Activated T-cell treated with anti-CD3 and anti-CD28 coated beads, Interleukin-2, amount 50 U/mL, for 24 hours (primary cell): ENCODE data around the gene ELFN2.

Experiments
- DNase-seq: peaks from one replicate; pipeline ENCODE4 v3.0.0-alpha.2; 2020
- H3K27ac Mint-ChIP-seq: 2 replicates; pipeline ENCODE4 v1.8.0; 2020; ENCODE audit warnings: mild to moderate bottlenecking, mixed read lengths
- H3K27me3 Mint-ChIP-seq: 2 replicates; pipeline ENCODE4 v1.8.0; 2020; ENCODE audit warnings: mixed read lengths
- H3K36me3 Mint-ChIP-seq: 2 replicates; pipeline ENCODE4 v1.8.0; 2020; ENCODE audit warnings: low read depth, mixed read lengths
- H3K4me1 Mint-ChIP-seq: 2 replicates; pipeline ENCODE4 v1.8.0; 2020; ENCODE audit warnings: low read depth, mixed read lengths
- H3K4me3 Mint-ChIP-seq: 2 replicates; pipeline ENCODE4 v1.8.0; 2020; ENCODE audit warnings: mild to moderate bottlenecking, moderate library complexity, mixed read lengths
- H3K9me3 Mint-ChIP-seq: 2 replicates; pipeline ENCODE4 v1.8.0; 2020; ENCODE audit warnings: mixed read lengths

The ELFN2 gene

DNA sequence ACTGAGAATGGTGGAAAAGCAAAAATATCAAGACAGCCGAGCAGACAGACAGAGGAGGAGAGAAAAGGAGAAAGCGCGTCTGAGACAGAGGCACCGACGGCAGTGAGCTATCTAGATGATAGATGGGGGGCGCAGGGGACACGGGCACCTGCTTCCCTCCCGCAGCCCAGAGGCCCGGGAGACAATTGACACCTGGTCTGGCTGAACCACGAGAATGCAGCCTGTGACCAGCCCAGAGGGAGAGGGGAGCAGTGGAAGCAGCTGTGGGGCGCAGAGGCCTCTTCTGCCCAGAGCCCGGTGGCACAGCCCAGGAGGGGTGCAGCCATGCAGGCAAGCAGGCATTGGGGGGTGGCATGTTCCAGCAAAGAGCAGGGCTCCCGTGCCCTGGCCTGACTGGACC is 48.2 kb downstream of the ELFN2 start:
- Mint-ChIP-seq H3K27me3 (peaks cover 35% of the 10 kb centered on the region), H3K4me1 (no peaks in the 10 kb centered on the region), H3K36me3 (no peaks in the 10 kb centered on the region), H3K9me3 (no peaks in the 10 kb centered on the region), H3K27ac (no peak overlapping the region), H3K4me3 (no peak overlapping the region)
- no peak for DNase-seq

DNA sequence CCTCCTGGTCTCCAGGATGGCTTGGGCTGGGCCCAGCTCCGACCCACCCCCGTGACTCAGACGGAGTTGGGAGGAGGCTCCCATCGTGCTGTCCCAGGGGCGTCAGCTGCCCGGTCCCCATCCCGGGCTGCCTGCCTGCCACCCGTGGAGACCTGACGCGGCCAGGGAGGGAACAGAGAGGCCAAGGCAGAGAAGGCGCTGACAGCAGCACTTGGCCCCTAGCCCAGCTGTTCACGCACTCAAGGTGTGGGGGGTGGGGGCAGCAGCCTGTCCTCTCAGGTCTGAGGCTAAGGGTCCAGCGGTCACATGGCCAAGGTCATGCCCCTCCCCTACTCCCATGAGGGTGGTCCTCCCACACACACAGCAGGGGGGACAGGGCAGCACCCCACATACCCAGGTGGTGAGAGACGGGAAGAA is 48.6 kb downstream of the ELFN2 start:
- Mint-ChIP-seq H3K27ac (no peak overlapping the region), H3K9me3 (no peaks in the 10 kb centered on the region), H3K36me3 (no peaks in the 10 kb centered on the region), H3K27me3 (peaks cover 35% of the 10 kb centered on the region), H3K4me3 (no peak overlapping the region), H3K4me1 (no peaks in the 10 kb centered on the region)
- DNase-seq = no peak

DNA sequence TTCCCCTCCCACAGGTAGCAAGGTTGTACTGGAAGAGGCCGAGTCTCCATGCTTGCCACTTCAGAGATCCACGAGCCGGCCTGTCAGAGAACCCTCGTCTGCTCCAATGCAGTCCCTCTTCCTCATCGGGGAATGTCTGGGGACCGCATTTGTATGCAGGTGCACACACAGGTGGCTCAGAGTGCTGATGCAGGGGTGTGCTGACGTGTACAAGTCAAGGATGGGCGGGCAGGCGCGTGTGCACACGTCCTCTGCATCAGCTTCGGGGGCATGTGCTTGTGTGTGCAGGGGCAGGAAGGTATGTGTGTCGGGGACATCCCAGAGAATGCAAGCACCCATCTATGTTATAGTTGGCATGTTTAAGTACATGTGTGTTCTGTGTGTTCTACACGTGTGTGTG is 49.4 kb downstream of the ELFN2 start:
- H3K27ac Mint-ChIP-seq = no peak overlapping the region
- H3K36me3 Mint-ChIP-seq = no peaks in the 10 kb centered on the region
- H3K27me3 Mint-ChIP-seq = peaks cover 35% of the 10 kb centered on the region
- DNase-seq = no peak
- no peaks in the 10 kb centered on the region for H3K9me3 Mint-ChIP-seq
- H3K4me3 Mint-ChIP-seq = no peak overlapping the region
- no peaks in the 10 kb centered on the region for H3K4me1 Mint-ChIP-seq

DNA sequence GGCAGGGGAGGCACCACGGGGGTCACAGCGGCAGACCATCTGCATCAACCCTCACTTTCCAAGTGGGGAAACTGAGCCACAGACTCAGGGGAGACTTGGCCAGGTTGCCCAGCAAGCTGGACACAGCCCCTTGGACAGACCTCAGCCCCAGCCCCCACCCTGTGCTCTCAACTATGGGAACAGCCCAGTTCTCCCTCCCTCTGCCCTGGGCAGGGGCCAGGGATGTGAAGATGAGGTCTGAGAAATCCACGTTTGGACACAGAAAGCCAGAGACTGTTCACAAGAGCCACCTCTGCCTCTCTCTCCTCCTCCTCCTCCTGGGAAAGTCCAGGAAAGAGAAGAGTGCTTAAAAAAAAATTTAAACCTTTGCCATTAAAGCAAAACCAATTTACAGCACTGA is 50.1 kb downstream of the ELFN2 start:
- no peaks in the 10 kb centered on the region for H3K9me3 Mint-ChIP-seq
- H3K4me3 Mint-ChIP-seq = no peak overlapping the region
- no peaks in the 10 kb centered on the region for H3K36me3 Mint-ChIP-seq
- H3K27ac Mint-ChIP-seq = no peak overlapping the region
- H3K4me1 Mint-ChIP-seq = no peaks in the 10 kb centered on the region
- DNase-seq = no peak
- peaks cover 35% of the 10 kb centered on the region for H3K27me3 Mint-ChIP-seq

DNA sequence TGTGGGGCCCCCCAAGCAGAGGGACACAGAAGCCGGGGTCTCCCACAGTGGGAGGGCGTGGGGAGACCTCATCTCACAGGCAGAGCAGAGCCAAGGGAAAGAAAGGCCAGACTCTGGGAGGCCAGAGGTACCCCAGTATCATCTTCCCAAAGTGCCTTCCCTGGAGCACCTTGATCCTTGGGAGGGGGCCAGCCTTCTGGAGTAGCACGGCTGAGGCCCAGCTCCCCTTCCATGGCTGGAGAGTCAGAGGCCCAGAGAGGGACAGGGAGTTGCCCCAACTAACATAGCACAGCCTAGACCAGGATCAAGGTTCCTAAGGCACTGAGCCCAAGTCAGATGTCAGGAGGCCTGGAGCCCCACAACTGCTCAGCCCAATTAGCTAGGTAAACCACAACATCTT is 50.6 kb downstream of the ELFN2 start:
- Mint-ChIP-seq H3K4me3 (no peak overlapping the region), H3K4me1 (no peaks in the 10 kb centered on the region), H3K36me3 (no peaks in the 10 kb centered on the region), H3K27me3 (peaks cover 35% of the 10 kb centered on the region), H3K27ac (no peak overlapping the region), H3K9me3 (no peaks in the 10 kb centered on the region)
- DNase-seq = no peak

DNA sequence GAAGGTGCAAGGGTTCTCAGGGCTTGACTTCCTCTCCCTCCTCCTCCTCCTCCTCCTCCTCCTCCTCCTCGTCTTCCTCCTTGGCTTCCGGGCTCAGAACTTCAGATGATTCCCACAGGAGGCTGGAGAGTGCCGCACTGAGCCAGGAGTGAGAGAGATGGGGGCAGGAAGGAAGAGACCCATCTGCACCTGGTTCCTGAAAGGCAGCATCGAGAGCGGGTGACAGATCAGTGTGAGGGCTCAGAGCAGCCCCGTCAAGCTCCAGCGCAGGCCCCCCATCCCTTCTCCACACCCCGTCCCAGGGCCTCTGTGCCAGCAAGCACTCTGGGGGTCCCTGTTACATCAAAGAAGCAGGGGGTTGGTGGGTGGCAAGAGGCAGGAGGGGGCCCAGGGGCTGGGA is 51.5 kb downstream of the ELFN2 start:
- peaks cover 35% of the 10 kb centered on the region for H3K27me3 Mint-ChIP-seq
- no peaks in the 10 kb centered on the region for H3K4me1 Mint-ChIP-seq
- H3K27ac Mint-ChIP-seq = no peak overlapping the region
- no peaks in the 10 kb centered on the region for H3K36me3 Mint-ChIP-seq
- no peaks in the 10 kb centered on the region for H3K9me3 Mint-ChIP-seq
- DNase-seq = no peak
- H3K4me3 Mint-ChIP-seq = no peak overlapping the region

DNA sequence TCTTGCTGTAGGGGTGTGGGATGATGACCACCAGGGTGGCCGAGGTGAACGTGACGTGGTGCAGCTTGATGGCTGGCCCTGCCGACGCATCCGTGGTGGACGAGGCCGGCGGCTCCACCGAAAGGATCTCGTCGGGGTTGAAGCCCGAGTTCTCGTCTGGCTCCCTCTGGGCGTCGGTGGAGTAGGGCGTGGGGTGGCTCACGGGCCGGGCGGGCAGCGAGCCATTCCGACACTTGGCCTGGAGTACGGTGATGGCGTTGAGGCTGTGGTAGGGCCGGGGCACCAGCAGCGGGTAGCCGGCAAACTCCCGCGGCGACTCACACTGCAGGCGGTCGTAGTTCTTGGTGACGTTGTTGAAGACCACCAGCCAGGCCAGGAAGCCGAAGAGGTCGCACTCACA is 52.7 kb downstream of the ELFN2 start:
- Mint-ChIP-seq H3K27ac (no peak overlapping the region), H3K9me3 (no peaks in the 10 kb centered on the region), H3K4me1 (no peaks in the 10 kb centered on the region), H3K27me3 (peaks cover 33% of the 10 kb centered on the region), H3K36me3 (no peaks in the 10 kb centered on the region), H3K4me3 (no peak overlapping the region)
- DNase-seq = no peak

DNA sequence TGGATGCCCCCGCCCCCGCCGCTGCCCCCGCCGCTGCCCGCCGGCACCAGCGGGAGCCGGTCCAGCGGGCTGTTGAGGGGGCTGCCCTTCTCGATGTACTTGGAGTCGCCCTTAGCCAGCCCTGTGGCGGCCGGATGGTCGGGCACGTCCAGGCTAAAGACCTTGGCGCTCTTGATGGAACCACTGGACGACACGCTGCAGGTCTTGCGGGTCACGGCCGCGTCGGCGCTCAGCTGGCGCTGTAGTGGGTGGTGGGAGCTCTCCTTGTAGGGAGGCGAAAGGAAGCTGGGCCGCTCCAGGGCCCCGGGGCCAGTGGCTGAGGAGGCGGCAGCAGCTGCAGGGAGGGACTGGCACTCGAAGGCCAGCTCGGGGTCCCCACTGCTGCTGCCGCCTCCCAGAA is 53.8 kb downstream of the ELFN2 start:
- DNase-seq = no peak
- Mint-ChIP-seq H3K4me1 (no peaks in the 10 kb centered on the region), H3K27ac (no peak overlapping the region), H3K9me3 (no peaks in the 10 kb centered on the region), H3K36me3 (no peaks in the 10 kb centered on the region), H3K4me3 (no peak overlapping the region), H3K27me3 (peaks cover 25% of the 10 kb centered on the region)

DNA sequence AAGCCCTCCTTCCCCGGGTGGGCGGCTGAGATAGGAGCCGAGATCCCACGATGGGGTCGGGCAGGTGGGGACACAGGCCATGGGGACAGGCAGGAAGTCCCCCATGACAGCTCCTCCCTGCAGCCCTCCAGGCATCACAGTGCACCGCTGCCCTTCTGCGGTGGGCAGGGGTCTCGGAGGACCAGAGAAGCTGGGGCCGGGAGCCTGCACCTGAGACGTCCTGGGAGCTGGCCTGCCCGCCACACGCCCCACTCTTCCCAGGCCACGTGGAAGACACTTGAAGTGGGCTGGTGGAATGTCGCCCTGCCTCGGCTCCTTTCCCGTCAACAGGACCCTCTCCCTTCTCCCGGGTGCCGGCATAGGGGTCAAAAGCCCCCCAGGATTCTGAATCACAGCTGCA is 55.4 kb downstream of the ELFN2 start:
- H3K4me3 Mint-ChIP-seq = no peak overlapping the region

DNA sequence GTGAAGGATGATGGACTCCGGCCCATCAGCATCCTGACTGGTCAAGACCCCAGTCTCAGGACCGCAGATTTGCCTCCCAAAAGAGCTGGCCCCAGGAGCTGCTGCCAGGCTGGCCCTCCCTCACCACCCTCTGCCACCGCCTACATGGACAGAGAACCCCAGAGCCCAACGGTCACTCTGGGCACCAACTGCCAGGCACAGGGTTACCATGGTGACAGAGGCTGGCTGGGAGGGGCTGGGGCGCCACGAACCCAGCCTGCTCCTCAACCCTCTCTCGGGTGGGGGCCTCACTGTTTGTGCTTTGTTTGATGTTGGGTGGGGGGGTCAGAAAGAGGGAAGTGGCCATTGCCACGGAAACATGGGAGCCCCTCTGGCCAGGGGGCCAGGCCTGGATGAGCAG is 55.8 kb downstream of the ELFN2 start:
- H3K9me3 Mint-ChIP-seq = no peaks in the 10 kb centered on the region
- H3K4me3 Mint-ChIP-seq = no peak overlapping the region
- no peak for DNase-seq
- H3K27ac Mint-ChIP-seq = no peak overlapping the region
- H3K27me3 Mint-ChIP-seq = peaks cover 9% of the 10 kb centered on the region
- no peaks in the 10 kb centered on the region for H3K4me1 Mint-ChIP-seq
- H3K36me3 Mint-ChIP-seq = no peaks in the 10 kb centered on the region

More for the DNA sequence above, 55.4 kb downstream of the ELFN2 start:
- H3K27ac Mint-ChIP-seq = no peak overlapping the region
- H3K9me3 Mint-ChIP-seq = no peaks in the 10 kb centered on the region
- no peak for DNase-seq
- peaks cover 13% of the 10 kb centered on the region for H3K27me3 Mint-ChIP-seq
- H3K4me1 Mint-ChIP-seq = no peaks in the 10 kb centered on the region
- no peaks in the 10 kb centered on the region for H3K36me3 Mint-ChIP-seq

DNA sequence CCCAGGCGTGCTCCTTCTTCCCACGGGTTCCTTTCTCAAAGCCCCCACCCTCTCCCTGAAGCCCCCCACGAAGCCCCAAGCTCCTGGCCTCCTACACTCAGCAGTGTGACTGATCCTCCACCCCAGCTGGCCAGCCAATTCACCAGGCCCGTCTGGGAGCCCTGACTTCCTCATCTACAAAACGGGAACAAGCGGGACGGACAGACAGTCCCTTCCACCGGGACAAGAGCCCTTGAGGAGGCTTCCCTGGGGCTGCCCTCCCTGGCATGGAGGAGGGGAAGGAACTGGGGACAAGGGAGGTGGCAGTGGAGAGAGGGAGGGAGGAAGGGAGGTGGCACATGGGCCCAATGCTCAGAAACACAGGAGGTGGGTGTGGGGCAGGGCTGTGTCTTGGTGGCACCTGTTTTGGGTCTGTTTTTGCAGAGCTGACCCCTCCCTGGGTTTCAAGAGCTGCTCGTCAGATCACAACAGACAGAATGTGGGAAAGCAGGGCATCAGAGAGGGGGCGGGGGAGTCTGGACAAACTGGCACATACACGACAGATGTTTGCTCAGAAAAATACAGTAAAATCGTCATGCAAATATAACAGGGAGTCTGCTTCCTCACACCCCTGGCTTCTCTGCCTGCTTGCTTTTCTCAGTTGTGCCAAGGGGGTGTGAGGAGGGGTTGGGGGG is 56.8 kb downstream of the ELFN2 start:
- Mint-ChIP-seq H3K9me3 (no peaks in the 10 kb centered on the region), H3K27ac (no peak overlapping the region), H3K4me3 (no peak overlapping the region), H3K36me3 (no peaks in the 10 kb centered on the region), H3K4me1 (no peaks in the 10 kb centered on the region), H3K27me3 (no peaks in the 10 kb centered on the region)
- DNase-seq = no peak

DNA sequence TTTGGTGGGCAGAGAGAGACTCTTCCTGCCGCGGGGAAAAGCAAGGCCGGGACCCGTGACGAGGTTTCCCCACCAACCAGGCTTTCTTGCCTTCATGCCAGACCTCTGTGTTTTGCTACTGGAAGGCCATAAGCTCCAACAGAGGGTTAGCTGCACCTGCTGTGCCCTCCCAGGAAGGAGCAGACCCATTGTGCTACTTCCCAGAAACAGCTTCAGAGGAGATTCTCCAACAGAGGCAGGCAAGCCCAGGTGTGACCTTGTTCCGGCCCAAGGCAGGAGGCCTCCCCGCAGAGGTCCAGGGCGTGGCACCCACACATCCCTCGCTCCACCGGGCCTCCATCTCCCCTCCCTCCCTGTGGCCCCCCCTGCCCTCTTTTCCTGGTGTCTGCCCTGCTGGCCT is 57.8 kb downstream of the ELFN2 start:
- no peak overlapping the region for H3K27ac Mint-ChIP-seq

DNA sequence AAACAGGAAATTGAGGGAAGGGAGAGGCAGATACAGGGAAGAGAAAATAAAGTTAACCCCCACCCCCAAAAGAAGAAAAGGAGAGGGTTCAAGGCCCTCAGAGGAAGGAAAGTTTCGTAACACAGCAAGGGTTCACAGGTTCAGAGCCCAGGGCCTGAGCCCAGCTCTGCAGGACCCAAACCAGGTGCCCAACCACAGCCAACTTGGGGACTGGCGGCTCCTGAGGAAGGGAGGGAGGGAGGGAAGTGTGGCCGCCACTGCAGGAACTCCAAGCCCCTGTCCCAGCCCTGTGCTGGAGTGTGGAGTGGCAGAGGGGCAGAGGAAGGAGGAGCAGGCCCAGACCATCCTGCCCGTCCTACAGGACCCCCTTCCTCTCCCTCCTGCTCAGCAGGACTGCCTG is 59.2 kb downstream of the ELFN2 start:
- no peaks in the 10 kb centered on the region for H3K4me1 Mint-ChIP-seq
- no peak overlapping the region for H3K4me3 Mint-ChIP-seq
- no peak for DNase-seq
- H3K27ac Mint-ChIP-seq = no peak overlapping the region
- no peaks in the 10 kb centered on the region for H3K36me3 Mint-ChIP-seq
- H3K9me3 Mint-ChIP-seq = no peaks in the 10 kb centered on the region
- no peaks in the 10 kb centered on the region for H3K27me3 Mint-ChIP-seq

More for the DNA sequence above, 57.8 kb downstream of the ELFN2 start:
- Mint-ChIP-seq H3K4me3 (no peak overlapping the region), H3K36me3 (no peaks in the 10 kb centered on the region), H3K4me1 (no peaks in the 10 kb centered on the region), H3K9me3 (no peaks in the 10 kb centered on the region), H3K27me3 (no peaks in the 10 kb centered on the region)
- no peak for DNase-seq

DNA sequence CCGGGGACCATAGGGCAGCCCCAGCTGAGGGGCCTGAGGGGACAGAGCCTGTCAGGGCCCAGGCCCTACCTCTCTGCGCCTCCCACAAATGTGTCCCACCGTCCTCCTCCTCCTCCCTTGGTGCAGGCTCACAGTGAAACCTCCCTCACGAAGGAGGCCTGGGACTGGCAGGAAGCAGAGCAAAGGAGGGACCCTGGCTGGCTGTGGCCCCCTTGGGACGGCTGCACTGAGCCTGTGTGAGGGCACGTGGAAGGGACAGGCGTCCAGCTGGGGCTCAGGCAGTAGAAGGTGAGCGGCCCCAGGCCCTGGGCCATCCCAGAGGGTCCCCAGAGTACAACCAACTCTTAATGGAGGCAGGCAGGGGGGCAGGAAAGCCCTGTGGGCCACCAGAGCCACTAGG is 60.7 kb downstream of the ELFN2 start:
- Mint-ChIP-seq H3K36me3 (no peaks in the 10 kb centered on the region), H3K27ac (no peak overlapping the region), H3K4me3 (no peak overlapping the region), H3K4me1 (no peaks in the 10 kb centered on the region), H3K27me3 (no peaks in the 10 kb centered on the region), H3K9me3 (no peaks in the 10 kb centered on the region)
- no peak for DNase-seq

DNA sequence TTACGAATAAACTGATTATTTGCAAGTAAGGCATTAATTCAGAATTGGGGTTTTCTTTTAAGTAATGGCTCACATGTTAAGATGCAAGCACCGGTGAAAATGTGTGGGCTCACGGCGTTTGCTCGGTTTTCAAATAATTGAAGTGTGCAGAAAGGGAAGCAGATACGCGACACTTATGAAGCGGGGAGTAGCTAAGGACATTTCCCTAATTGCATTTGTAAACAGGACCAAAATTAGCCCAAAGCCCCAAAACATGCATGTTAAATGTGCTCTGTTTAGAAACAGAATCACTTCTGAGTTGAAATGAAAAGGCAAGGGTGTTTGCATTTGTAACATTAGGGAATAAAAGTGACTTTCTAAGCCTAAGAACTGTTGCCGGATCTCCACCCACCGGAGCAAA is 61.3 kb downstream of the ELFN2 start:
- H3K27me3 Mint-ChIP-seq = no peaks in the 10 kb centered on the region
- H3K4me3 Mint-ChIP-seq = no peak overlapping the region
- DNase-seq = no peak
- H3K27ac Mint-ChIP-seq = no peak overlapping the region
- H3K9me3 Mint-ChIP-seq = no peaks in the 10 kb centered on the region
- no peaks in the 10 kb centered on the region for H3K4me1 Mint-ChIP-seq
- no peaks in the 10 kb centered on the region for H3K36me3 Mint-ChIP-seq
